SKM-1 (cell line): Measurements from ENCODE around the gene PRAMEF33.
A peak's percentile ranks its signal among the peaks of the same experiment; 100 is the strongest.
"Not testable (repeated sequence)": the region's sequence is repeated elsewhere in the genome, so short reads cannot be mapped to it uniquely, and the experiment has no call there.

ENCODE experiments used
- DNase-seq: peaks from one replicate; lab custom pipeline; 2025; ENCODE audit not compliant: unreplicated experiment; lab: John Stamatoyannopoulos, UW

PRAMEF33 gene

GRCh38 chr1:13303239-13303638 is at the start of gene PRAMEF33:
TSS of gene PRAMEF33 (plus strand) at chr1:13303539. CDS start at chr1:13305955, 2,416 bp downstream.
- not testable (repeated sequence) for DNase-seq

DNA sequence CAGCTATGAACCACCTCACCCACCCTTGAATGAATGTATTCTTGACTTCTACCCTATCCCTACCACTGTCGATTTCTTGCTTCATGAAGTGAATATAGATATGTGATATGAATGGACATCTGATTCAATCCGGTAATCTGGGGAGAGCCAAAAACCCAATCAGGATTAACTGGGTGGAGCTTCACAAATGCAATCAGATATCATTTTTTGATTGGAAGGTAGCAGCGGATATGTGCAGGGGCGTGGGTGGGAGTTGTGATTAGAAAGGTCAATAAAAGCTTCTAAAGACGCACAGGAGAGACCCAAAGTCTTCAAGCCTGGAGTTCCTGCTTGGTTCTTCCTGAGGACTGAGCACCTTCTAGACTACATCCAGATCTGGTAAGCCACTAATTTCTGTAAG is 49.4 kb upstream of the PRAMEF33 start, which contains the start of gene PRAMEF5:
Gene PRAMEF5 (plus strand): TSS at position 301 of the 400 bp plus-strand sequence. CDS start 5,071 bp downstream, outside the sequence.
- DNase-seq = not testable (repeated sequence)

DNA sequence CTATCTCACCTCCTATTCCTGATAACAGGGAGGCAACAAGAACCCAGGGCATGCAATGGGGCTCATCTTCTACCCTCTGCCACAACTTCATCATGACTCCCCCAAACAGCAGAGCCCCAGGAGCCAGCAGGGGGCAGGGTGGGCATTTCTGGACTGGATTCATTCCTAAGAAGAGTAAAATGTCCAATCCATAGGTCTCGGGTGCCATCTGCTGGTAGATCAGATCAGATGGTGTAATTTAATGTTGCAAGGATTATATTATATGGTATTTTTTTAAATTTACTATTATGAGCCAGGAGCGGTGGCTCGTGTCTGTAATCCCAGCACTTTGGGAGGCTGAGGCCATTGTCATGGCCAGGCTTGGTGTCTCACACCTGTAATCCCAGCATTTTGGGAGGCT is 38.2 kb upstream of the PRAMEF33 start:
- DNase-seq = not testable (repeated sequence)

GRCh38 chr1:13277016-13277415 is 26.3 kb upstream of the PRAMEF33 start:
- not testable (repeated sequence) for DNase-seq

GRCh38 chr1:13279617-13280016 is 23.7 kb upstream of the PRAMEF33 start:
- DNase-seq = not testable (repeated sequence)

- not testable (repeated sequence) for DNase-seq
Observed at GRCh38 chr1:13285037-13285436, 18.3 kb upstream of the PRAMEF33 start, which contains the start of gene PRAMEF8. TSS of gene PRAMEF8 (minus strand) at chr1:13285137. CDS start at chr1:13284091, 1,046 bp downstream.

- DNase-seq = not testable (repeated sequence)
Observed at GRCh38 chr1:13289030-13289429, 14.3 kb upstream of the PRAMEF33 start.

GRCh38 chr1:13297216-13297931 is 6.0 kb upstream of the PRAMEF33 start:
- DNase-seq = not testable (repeated sequence)

GRCh38 chr1:13298699-13299098 is 4.6 kb upstream of the PRAMEF33 start:
- not testable (repeated sequence) for DNase-seq

- not testable (repeated sequence) for DNase-seq
Observed at GRCh38 chr1:13302197-13302596, 1.1 kb upstream of the PRAMEF33 start.

DNA sequence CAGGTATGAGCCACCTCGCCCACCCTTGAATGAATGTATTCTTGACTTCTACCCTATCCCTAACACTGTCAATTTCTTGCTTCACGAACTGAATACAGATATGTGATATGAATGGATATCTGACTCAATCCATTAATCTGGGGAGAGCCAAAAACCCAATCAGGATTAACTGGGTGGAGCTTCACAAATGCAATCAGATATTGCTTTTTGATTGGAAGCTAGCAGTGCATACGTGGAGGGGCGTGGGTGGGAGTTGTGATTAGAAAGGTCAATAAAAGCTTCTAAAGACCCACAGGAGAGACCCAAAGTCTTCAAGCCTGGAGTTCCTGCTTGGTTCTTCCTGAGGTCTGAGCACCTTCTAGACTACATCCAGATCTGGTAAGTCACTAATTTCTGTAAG is 11.9 kb downstream of the PRAMEF33 start, which contains the start of gene PRAMEF15:
Gene PRAMEF15 (plus strand): TSS at position 301 of the 400 bp plus-strand sequence. CDS start 2,827 bp downstream, outside the sequence.
- not testable (repeated sequence) for DNase-seq

- DNase-seq = not testable (repeated sequence)
Observed at GRCh38 chr1:13342496-13342895, 39.2 kb downstream of the PRAMEF33 start.

GRCh38 chr1:13347034-13347433 is 43.7 kb downstream of the PRAMEF33 start, which contains the start of gene PRAMEF14:
TSS of gene PRAMEF14 (minus strand) at chr1:13347134. CDS start at chr1:13345314, 1,820 bp downstream.
- not testable (repeated sequence) for DNase-seq

- not testable (repeated sequence) for DNase-seq
Observed at GRCh38 chr1:13353476-13353875, 50.1 kb downstream of the PRAMEF33 start.

DNA sequence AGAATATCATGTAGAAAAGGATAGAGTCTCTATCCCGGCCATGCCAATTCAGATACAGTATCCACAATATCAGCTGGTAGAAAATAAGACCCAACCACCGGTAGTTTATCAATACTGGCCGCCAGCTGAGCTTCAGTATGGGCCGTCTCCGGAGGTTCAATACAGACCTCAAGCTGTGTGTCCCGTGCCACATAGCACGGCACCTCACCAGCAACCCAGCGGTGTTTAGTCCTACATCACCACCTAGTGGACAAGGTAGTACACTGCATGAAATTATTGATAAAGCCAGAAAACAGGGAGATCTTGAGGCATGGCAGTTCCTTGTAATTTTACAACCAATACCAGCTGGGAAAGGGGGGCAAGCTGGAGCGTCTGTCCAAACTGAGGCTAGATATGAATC is 51.1 kb downstream of the PRAMEF33 start:
- not testable (repeated sequence) for DNase-seq

GRCh38 chr1:13356774-13357173 is 53.4 kb downstream of the PRAMEF33 start:
- DNase-seq = peak; percentile 15
